CD4-positive, alpha-beta memory T cell (primary cell): ENCODE measurements around the gene RCCD1. TPM values are rescaled to one million over a fixed set of nuclear protein-coding genes. Genes with fewer than 3 reads are reported as not detected.

Source experiments
- CTCF ChIA-PET: fragments of 350-600 bp; sonication (Branson Sonifier 250); formaldehyde crosslinking; loops from one replicate; lab custom pipeline; 2021; ENCODE audit warnings: inconsistent platforms; ENCODE audit not compliant: partially characterized antibody; lab: Charles Lee
- POLR2A ChIA-PET: fragments of 350-600 bp; sonication (Branson Sonifier 250); formaldehyde crosslinking; loops from one replicate; lab custom pipeline; 2021; ENCODE audit not compliant: partially characterized antibody; lab: Charles Lee
- DNase-seq, 5 donors: peaks; one replicate each; pipeline versions ENCODE4 v3.0.0 to v3.0.0-alpha.2; 2020 to 2022; ENCODE audit warnings: mixed read lengths in 1 of 5
- H3K27ac ChIP-seq: one replicate; pipeline ENCODE4 v1.7.0; 2013; ENCODE audit warnings: low read depth, low read length
- H3K27me3 ChIP-seq: 2 replicates; pipeline ENCODE4 v1.7.0; 2013; ENCODE audit warnings: mild to moderate bottlenecking, low read length, moderate library complexity; ENCODE audit not compliant: insufficient read depth
- H3K36me3 ChIP-seq: 2 replicates; pipeline ENCODE4 v1.7.0; 2013; ENCODE audit warnings: mild to moderate bottlenecking, low read length, moderate library complexity; ENCODE audit not compliant: insufficient read depth
- H3K4me1 ChIP-seq: 2 replicates; pipeline ENCODE4 v1.7.0; 2013; ENCODE audit warnings: mild to moderate bottlenecking, low read length, moderate library complexity; ENCODE audit not compliant: insufficient read depth
- H3K4me3 ChIP-seq, 2 donors: one replicate each; pipeline ENCODE4 v1.7.0; 2013; ENCODE audit warnings: low read length in 2 of 2, mild to moderate bottlenecking in 1 of 2
- H3K9me3 ChIP-seq, 2 donors: one replicate each; pipeline ENCODE4 v1.7.0; 2013; ENCODE audit warnings: low read length in 2 of 2, control low read depth in 1 of 2; ENCODE audit not compliant: control insufficient read depth in 1 of 2
- H3K27ac Mint-ChIP-seq, 7 donors: one replicate each; pipeline ENCODE4 v1.8.0; 2020 to 2021; ENCODE audit warnings: mixed read lengths in 7 of 7, mild to moderate bottlenecking in 6 of 7, inconsistent platforms in 3 of 7, moderate library complexity in 3 of 7
- H3K27me3 Mint-ChIP-seq, 2 donors: one replicate each; pipeline ENCODE4 v1.8.0; 2020 to 2021; ENCODE audit warnings: mixed read lengths in 2 of 2
- H3K36me3 Mint-ChIP-seq, 2 donors: one replicate each; pipeline ENCODE4 v1.8.0; 2020 to 2021; ENCODE audit warnings: mixed read lengths in 2 of 2, inconsistent platforms in 1 of 2, mild to moderate bottlenecking in 1 of 2
- H3K4me1 Mint-ChIP-seq, 4 donors: one replicate each; pipeline ENCODE4 v1.8.0; 2020 to 2021; ENCODE audit warnings: mixed read lengths in 4 of 4, mild to moderate bottlenecking in 1 of 4
- H3K4me3 Mint-ChIP-seq, 8 donors: one replicate each; pipeline ENCODE4 v1.8.0; 2020 to 2021; ENCODE audit warnings: mixed read lengths in 8 of 8, mild to moderate bottlenecking in 7 of 8, moderate library complexity in 6 of 8, inconsistent platforms in 3 of 8
- H3K9me3 Mint-ChIP-seq, 8 donors: one replicate each; pipeline ENCODE4 v1.8.0; 2020 to 2021; ENCODE audit warnings: mixed read lengths in 8 of 8, mild to moderate bottlenecking in 5 of 8, inconsistent platforms in 3 of 8, moderate library complexity in 1 of 8
- intact Hi-C: fragments of 100-400 bp; cut with micrococcal nuclease; formaldehyde crosslinking; loops from one replicate; pipeline ENCODE4 v1.15.1; 2023
- polyA plus RNA-seq, 2 donors: library from polyadenylated mRNA; unstranded; fragments of 300-500 nt; fragmentation: Illumina TruSeq; gene quantifications; one replicate each; pipeline ENCODE4 v1.2.3, GENCODE V29; 2021
- total RNA-seq, 2 experiments: library from RNA; stranded (reverse); gene quantifications; one replicate each; pipeline ENCODE4 v1.2.3, GENCODE V29; 2021

The RCCD1 gene
- total and polyA plus RNA-seq, 4 experiments from 2014 or later = 2.0 to 15.6 (median 9.3) TPM

GRCh38 chr15:90994417-90995311 lies 40.0 kb downstream of the RCCD1 start, which contains the start of gene PRC1:
Gene PRC1 (minus strand): TSS chr15:90994535. CDS start chr15:90994417, 118 bp downstream.
- peak; percentile 96 to 98 (median 97) for DNase-seq
- Mint-ChIP-seq H3K9me3 (peaks cover 0 to 3% (median 0%) of the 10 kb centered on the region in 8 donors), H3K4me3 (peak within 1 kb of the TSS; percentile 98 to 100 (median 99)), H3K27me3 (no peaks in the 10 kb centered on the region), H3K4me1 (peaks cover 7 to 32% (median 21%) of the 10 kb centered on the region in 4 donors), H3K36me3 (peaks cover 9 to 34% of the 10 kb centered on the region in 2 donors), H3K27ac (peak within 1 kb of the TSS; percentile 79 to 99 (median 99))
- H3K4me3 ChIP-seq = peak within 1 kb of the TSS; percentile 73 to 90
- intact Hi-C loops = loop anchor here (1.0 kb wide), 3 partner anchors 28 to 59 kb away; partner anchors contain the start of genes RCCD1, UNC45A and VPS33B
- peaks cover 11% of the 10 kb centered on the region for H3K36me3 ChIP-seq
- H3K9me3 ChIP-seq = no peaks in the 10 kb centered on the region
- ChIA-PET POLR2A (interaction anchor here (0.9 to 2.5 kb wide), 5 partner anchors 10 to 63 kb away, joined by 3 to 14 read pairs (median 6); partner anchors contain the start of genes HDDC3 and UNC45A), CTCF (interaction anchor here (0.6 to 2.0 kb wide), 2 partner anchors 38 to 60 kb away, joined by 3 to 5 read pairs; partner anchors contain the start of gene UNC45A)
- no peaks in the 10 kb centered on the region for H3K27me3 ChIP-seq
- H3K4me1 ChIP-seq = peaks cover 9% of the 10 kb centered on the region
- H3K27ac ChIP-seq = peak within 1 kb of the TSS; percentile 88

GRCh38 chr15:90998737-90999136 lies 44.1 kb downstream of the RCCD1 start:
- H3K27ac ChIP-seq = no peak overlapping the region
- H3K4me1 ChIP-seq = peaks cover 7% of the 10 kb centered on the region
- H3K4me3 ChIP-seq = no peak overlapping the region
- no peaks in the 10 kb centered on the region for H3K27me3 ChIP-seq
- Mint-ChIP-seq H3K27ac (peak overlapping the region in 2 of 7 donors; percentile 17 to 71), H3K4me3 (no peak overlapping the region), H3K36me3 (peaks cover 28 to 64% of the 10 kb centered on the region in 2 donors), H3K9me3 (peaks cover 0 to 5% (median 0%) of the 10 kb centered on the region in 8 donors), H3K4me1 (peaks cover 5 to 15% (median 13%) of the 10 kb centered on the region in 4 donors), H3K27me3 (no peaks in the 10 kb centered on the region)
- POLR2A ChIA-PET = no interaction called here
- no peak for DNase-seq
- intact Hi-C loops = no loop called here
- H3K9me3 ChIP-seq = no peaks in the 10 kb centered on the region
- CTCF ChIA-PET = interaction anchor here (1.5 kb wide), 1 partner anchor 853 kb away, joined by 3 read pairs; no protein-coding TSS in a partner anchor
- peaks cover 29% of the 10 kb centered on the region for H3K36me3 ChIP-seq

- Histone ChIP-seq H3K27me3 (no peaks in the 10 kb centered on the region), H3K4me3 (no peak overlapping the region), H3K9me3 (no peaks in the 10 kb centered on the region), H3K27ac (no peak overlapping the region), H3K36me3 (peaks cover 47% of the 10 kb centered on the region), H3K4me1 (no peaks in the 10 kb centered on the region)
- DNase-seq = no peak
- H3K27me3 Mint-ChIP-seq = no peaks in the 10 kb centered on the region
- peak overlapping the region in 1 of 7 donors; percentile 72 for H3K27ac Mint-ChIP-seq
- ChIA-PET CTCF (no interaction called here), POLR2A (interaction anchor here (0.8 to 2.0 kb wide), 2 partner anchors 66 to 99 kb away, joined by 3 to 5 read pairs; partner anchors contain the start of gene UNC45A)
- peaks cover 0 to 2% (median 0%) of the 10 kb centered on the region in 8 donors for H3K9me3 Mint-ChIP-seq
- no peak overlapping the region for H3K4me3 Mint-ChIP-seq
- intact Hi-C loops = no loop called here
- peaks cover 38 to 77% of the 10 kb centered on the region in 2 donors for H3K36me3 Mint-ChIP-seq
- H3K4me1 Mint-ChIP-seq = peaks cover 0 to 2% (median 0%) of the 10 kb centered on the region in 4 donors
These were observed 46.5 kb downstream of the RCCD1 start for GRCh38 chr15:91001209-91001608.

GRCh38 chr15:91007266-91007665 lies 52.6 kb downstream of the RCCD1 start:
- Histone ChIP-seq H3K27me3 (no peaks in the 10 kb centered on the region), H3K4me1 (no peaks in the 10 kb centered on the region), H3K36me3 (peaks cover 58% of the 10 kb centered on the region), H3K27ac (no peak overlapping the region), H3K4me3 (no peak overlapping the region), H3K9me3 (no peaks in the 10 kb centered on the region)
- no peak for DNase-seq
- Mint-ChIP-seq H3K36me3 (peaks cover 50 to 76% of the 10 kb centered on the region in 2 donors), H3K27ac (peak overlapping the region in 1 of 7 donors; percentile 41), H3K4me3 (no peak overlapping the region), H3K4me1 (peaks cover 0 to 4% (median 0%) of the 10 kb centered on the region in 4 donors), H3K9me3 (peaks cover 0 to 2% (median 0%) of the 10 kb centered on the region in 8 donors), H3K27me3 (no peaks in the 10 kb centered on the region)
- ChIA-PET CTCF (interaction anchor here (1.7 kb wide), 1 partner anchor 25 kb away, joined by 5 read pairs; no protein-coding TSS in a partner anchor), POLR2A (no interaction called here)
- intact Hi-C loops = no loop called here

Other genes with a start within 250 kb of the RCCD1 start
- 1 to 10 TPM; 6.5 to 8.9 TPM for gene BLM, start 237.5 kb upstream of the RCCD1 start, total RNA-seq
- gene BLM, start 237.5 kb upstream of the RCCD1 start, polyA plus RNA-seq = 1 to 10 TPM; 1.2 to 5.5 TPM
- 10 to 100 TPM; 37.2 to 40.3 TPM for gene FURIN, start 86.3 kb upstream of the RCCD1 start, total RNA-seq
- 10 to 100 TPM in 1 of 2 donors, 1 to 10 TPM in 1; 1.6 to 11.6 TPM for gene FURIN, start 86.3 kb upstream of the RCCD1 start, polyA plus RNA-seq
- gene FES, start 70.4 kb upstream of the RCCD1 start, total RNA-seq = 1 to 10 TPM; 2.3 to 3.0 TPM
- not detected for gene FES, start 70.4 kb upstream of the RCCD1 start, polyA plus RNA-seq
- 100 to 1,000 TPM; 123 to 126 TPM for gene MAN2A2, start 51.6 kb upstream of the RCCD1 start, total RNA-seq
- gene MAN2A2, start 51.6 kb upstream of the RCCD1 start, polyA plus RNA-seq = 10 to 100 TPM in 1 of 2 donors, 1 to 10 TPM in 1; 1.3 to 12.2 TPM
- 10 to 100 TPM; 27.4 to 28.3 TPM for gene HDDC3, start 22.3 kb upstream of the RCCD1 start, total RNA-seq
- 10 to 100 TPM; 34.6 to 38.7 TPM for gene HDDC3, start 22.3 kb upstream of the RCCD1 start, polyA plus RNA-seq
- gene UNC45A, start 19.6 kb upstream of the RCCD1 start, total RNA-seq = 10 to 100 TPM; 71.1 to 72.3 TPM
- gene UNC45A, start 19.6 kb upstream of the RCCD1 start, polyA plus RNA-seq = 10 to 100 TPM; 41.7 to 68.9 TPM
- 1 to 10 TPM; 8.1 to 8.6 TPM for gene PRC1, start 39.7 kb downstream of the RCCD1 start, total RNA-seq
- gene PRC1, start 39.7 kb downstream of the RCCD1 start, polyA plus RNA-seq = 1 to 10 TPM; 2.3 TPM
- gene VPS33B, start 67.7 kb downstream of the RCCD1 start, total RNA-seq = 10 to 100 TPM; 26.9 to 27.8 TPM
- gene VPS33B, start 67.7 kb downstream of the RCCD1 start, polyA plus RNA-seq = 10 to 100 TPM in 1 of 2 donors, 1 to 10 TPM in 1; 4.7 to 11.3 TPM
- gene SV2B, start 145.4 kb downstream of the RCCD1 start, total RNA-seq = under 1 TPM in 1 of 2 experiments, not detected in 1; 0.03 TPM
- gene SV2B, start 145.4 kb downstream of the RCCD1 start, polyA plus RNA-seq = not detected